ENCODE data around the gene DAAM1. TPM values are rescaled to one million over a fixed set of nuclear protein-coding genes. Genes with fewer than 3 reads are reported as not detected.

The DAAM1 gene
- total and polyA plus RNA-seq, 2 donors (not counting 1 experiment from before 2014, with no cell fraction given), result 11.2 to 34.3 TPM

DNA sequence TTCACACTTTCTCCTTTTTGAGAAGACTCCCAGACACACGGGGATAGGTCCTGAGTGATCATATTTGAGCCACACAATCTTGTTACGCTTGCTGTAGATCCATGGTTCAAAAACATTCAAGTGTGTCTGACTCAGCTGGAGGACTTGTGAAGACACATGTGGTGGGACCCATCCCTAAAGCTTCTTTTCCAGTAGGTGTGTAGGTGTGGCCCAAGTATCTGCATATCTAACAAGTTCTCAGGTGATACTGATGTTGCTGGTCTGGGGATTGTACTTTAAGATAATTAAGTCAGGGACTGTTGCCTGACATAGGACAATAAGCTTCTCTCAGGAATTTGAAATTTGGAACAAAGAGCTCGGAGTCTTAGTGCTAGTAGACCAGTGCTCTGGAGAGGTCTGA, 4.1 kb upstream of the DAAM1 start:
- peaks cover 11% of the 10 kb centered on the region for H3K27me3 Mint-ChIP-seq
- H3K27ac Mint-ChIP-seq, result no peak overlapping the region
- no peaks in the 10 kb centered on the region for H3K9me3 ChIP-seq (ENCODE audit: control extremely low read depth in 1 of 3, control insufficient read depth in 2 of 3, insufficient read depth in 1 of 3, low read length in 2 of 3)
- no peak overlapping the region for H2AFZ ChIP-seq (ENCODE audit: insufficient read depth, low read depth, low read length, poor library complexity, severe bottlenecking)
- H3K4me3 ChIP-seq (ENCODE audit: control extremely low read depth in 1 of 5, extremely low read depth in 1 of 5, insufficient read depth in 1 of 5, low read depth in 2 of 5, low read length in 4 of 5), result no peak overlapping the region
- 93% methylated on average over 2 of the region's 3 CpGs for WGBS (ENCODE audit: insufficient coverage)
- DNase-seq, result no peak
- TF ChIP-seq EZH2 (IDR thresholded peaks at IDR 0.05; ENCODE audit: borderline replicate concordance, insufficient read depth, low read depth, low read length, poor library complexity, severe bottlenecking), result no peak
- TF ChIP-seq, protein P1, sequence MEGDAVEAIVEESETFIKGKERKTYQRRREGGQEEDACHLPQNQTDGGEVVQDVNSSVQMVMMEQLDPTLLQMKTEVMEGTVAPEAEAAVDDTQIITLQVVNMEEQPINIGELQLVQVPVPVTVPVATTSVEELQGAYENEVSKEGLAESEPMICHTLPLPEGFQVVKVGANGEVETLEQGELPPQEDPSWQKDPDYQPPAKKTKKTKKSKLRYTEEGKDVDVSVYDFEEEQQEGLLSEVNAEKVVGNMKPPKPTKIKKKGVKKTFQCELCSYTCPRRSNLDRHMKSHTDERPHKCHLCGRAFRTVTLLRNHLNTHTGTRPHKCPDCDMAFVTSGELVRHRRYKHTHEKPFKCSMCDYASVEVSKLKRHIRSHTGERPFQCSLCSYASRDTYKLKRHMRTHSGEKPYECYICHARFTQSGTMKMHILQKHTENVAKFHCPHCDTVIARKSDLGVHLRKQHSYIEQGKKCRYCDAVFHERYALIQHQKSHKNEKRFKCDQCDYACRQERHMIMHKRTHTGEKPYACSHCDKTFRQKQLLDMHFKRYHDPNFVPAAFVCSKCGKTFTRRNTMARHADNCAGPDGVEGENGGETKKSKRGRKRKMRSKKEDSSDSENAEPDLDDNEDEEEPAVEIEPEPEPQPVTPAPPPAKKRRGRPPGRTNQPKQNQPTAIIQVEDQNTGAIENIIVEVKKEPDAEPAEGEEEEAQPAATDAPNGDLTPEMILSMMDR (IDR thresholded peaks at IDR 0.05), result no peak
- no peak for ATAC-seq (ENCODE audit: low read depth)
- intact Hi-C loops (cut with micrococcal nuclease), result loop anchor here (10.0 kb wide), 1 partner anchor 1790 kb away; the partner anchor contains the start of gene NAA30
- H4K20me1 ChIP-seq (ENCODE audit: control insufficient read depth, insufficient read depth, low read length, poor library complexity, severe bottlenecking), result no peaks in the 10 kb centered on the region
- H3K9ac ChIP-seq (ENCODE audit: low read length), result no peak overlapping the region
- no peak overlapping the region for H3K4me3 Mint-ChIP-seq
- no peak overlapping the region for H3K4me2 ChIP-seq (replicated peaks; ENCODE audit: low read depth, low read length, poor library complexity, severe bottlenecking)
- POLR2A ChIA-PET, result no interaction called here
- H3K4me1 ChIP-seq (ENCODE audit: control insufficient read depth in 2 of 2, insufficient read depth in 2 of 2, low read length in 2 of 2), result peaks cover 6 to 7% of the 10 kb centered on the region in 2 donors
- no peaks in the 10 kb centered on the region for H3K79me2 ChIP-seq (ENCODE audit: control insufficient read depth, insufficient read depth, low read length)
- H3K4me1 Mint-ChIP-seq, result peaks cover 10% of the 10 kb centered on the region
- no peaks in the 10 kb centered on the region for H3K9me3 Mint-ChIP-seq (ENCODE audit: insufficient read depth)
- H3K36me3 ChIP-seq (replicated peaks in 1 of 2; ENCODE audit: control extremely low read depth in 1 of 2, control insufficient read depth in 1 of 2, extremely low read depth in 1 of 2, insufficient read depth in 2 of 2, low read length in 1 of 2), result no peaks in the 10 kb centered on the region
- CTCF ChIA-PET, result interaction anchor here (1.4 kb wide), 1 partner anchor 54 kb away, joined by 3 read pairs; no protein-coding TSS in a partner anchor
- H3K27me3 ChIP-seq (replicated peaks in 1 of 4; ENCODE audit: control extremely low read depth in 1 of 4, control insufficient read depth in 3 of 4, insufficient read depth in 4 of 4, low read length in 3 of 4), result peaks cover 0 to 9% (median 1%) of the 10 kb centered on the region in 4 experiments
- H3K27ac ChIP-seq (ENCODE audit: low read length in 2 of 2), result no peak overlapping the region

DNA sequence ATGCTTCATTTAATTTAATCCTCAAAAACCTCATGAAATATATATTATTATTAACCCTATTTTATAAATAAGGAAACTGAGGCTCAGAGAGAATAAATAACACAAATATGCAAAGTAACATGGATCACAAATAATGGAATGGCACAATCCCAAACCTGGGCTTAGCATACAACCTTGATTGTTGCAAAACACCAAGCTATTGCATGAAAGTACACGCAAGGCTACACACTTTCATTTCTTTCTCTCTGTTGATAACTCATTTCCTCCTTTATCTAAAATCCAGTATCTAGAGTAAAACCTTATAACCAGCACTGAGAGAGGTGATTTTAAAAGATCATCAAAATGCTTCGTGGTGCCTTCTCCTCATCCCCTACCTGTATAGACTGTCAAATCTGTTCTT, 2.8 kb upstream of the DAAM1 start:
- no peak for DNase-seq
- Histone ChIP-seq H3K27ac (ENCODE audit: low read length in 2 of 2) (no peak overlapping the region), H3K9me3 (ENCODE audit: control extremely low read depth in 1 of 3, control insufficient read depth in 2 of 3, insufficient read depth in 1 of 3, low read length in 2 of 3) (no peaks in the 10 kb centered on the region), H4K20me1 (ENCODE audit: control insufficient read depth, insufficient read depth, low read length, poor library complexity, severe bottlenecking) (no peaks in the 10 kb centered on the region), H3K9ac (ENCODE audit: low read length) (no peak overlapping the region), H3K4me1 (ENCODE audit: control insufficient read depth in 2 of 2, insufficient read depth in 2 of 2, low read length in 2 of 2) (peaks cover 13 to 18% of the 10 kb centered on the region in 2 donors), H3K36me3 (replicated peaks in 1 of 2; ENCODE audit: control extremely low read depth in 1 of 2, control insufficient read depth in 1 of 2, extremely low read depth in 1 of 2, insufficient read depth in 2 of 2, low read length in 1 of 2) (no peaks in the 10 kb centered on the region), H3K27me3 (replicated peaks in 1 of 4; ENCODE audit: control extremely low read depth in 1 of 4, control insufficient read depth in 3 of 4, insufficient read depth in 4 of 4, low read length in 3 of 4) (peaks cover 0 to 9% (median 1%) of the 10 kb centered on the region in 4 experiments), H2AFZ (ENCODE audit: insufficient read depth, low read depth, low read length, poor library complexity, severe bottlenecking) (no peak overlapping the region), H3K4me3 (ENCODE audit: control extremely low read depth in 1 of 5, extremely low read depth in 1 of 5, insufficient read depth in 1 of 5, low read depth in 2 of 5, low read length in 4 of 5) (no peak overlapping the region), H3K4me2 (replicated peaks; ENCODE audit: low read depth, low read length, poor library complexity, severe bottlenecking) (no peak overlapping the region), H3K79me2 (ENCODE audit: control insufficient read depth, insufficient read depth, low read length) (no peaks in the 10 kb centered on the region)
- Mint-ChIP-seq H3K27me3 (peaks cover 11% of the 10 kb centered on the region), H3K4me3 (no peak overlapping the region), H3K4me1 (peaks cover 19% of the 10 kb centered on the region), H3K9me3 (ENCODE audit: insufficient read depth) (no peaks in the 10 kb centered on the region), H3K27ac (no peak overlapping the region)
- TF ChIP-seq EZH2 (IDR thresholded peaks at IDR 0.05; ENCODE audit: borderline replicate concordance, insufficient read depth, low read depth, low read length, poor library complexity, severe bottlenecking), result no peak
- TF ChIP-seq, protein P1 (IDR thresholded peaks at IDR 0.05), result no peak
- no CpG with 5 or more reads among the region's 2 CpGs for WGBS (ENCODE audit: insufficient coverage)
- intact Hi-C loops (cut with micrococcal nuclease), result loop anchor here (5.0 to 10.0 kb wide), 3 partner anchors 33 to 1791 kb away; partner anchors contain the start of gene NAA30
- ATAC-seq (ENCODE audit: low read depth), result no peak
- ChIA-PET CTCF (no interaction called here), POLR2A (no interaction called here)
